A549 (cell line): ENCODE data around the gene CNOT1. TPM values are rescaled to one million over a fixed set of nuclear protein-coding genes. Genes with fewer than 3 reads are reported as not detected.

ENCODE experiments used
- ATAC-seq, 2 experiments: fragments of 200-7000 bp in 1 of 2; fragments of >200 bp in 1 of 2; cut with Nextera tagmentation in 1 of 2; cut with Tn5 transposase in 1 of 2; 3 replicates each; pipeline versions ENCODE4 v1.8.0 to v1.9.1; 2018 to 2020; ENCODE audit warnings: mild to moderate bottlenecking in 1 of 2, moderate library complexity in 1 of 2
- CTCF ChIA-PET: fragments of 300-600 bp; sonication (Branson Sonifier 250); formaldehyde crosslinking; extraction: SDS; loops from one replicate; lab custom pipeline; 2021; ENCODE audit warnings: antibody characterized with exemption, inconsistent platforms; lab: Yijun Ruan, JAX
- POLR2A ChIA-PET: fragments of 350-600 bp; formaldehyde crosslinking; extraction: SDS; loops from one replicate; lab custom pipeline; 2021; ENCODE audit warnings: antibody characterized with exemption, inconsistent platforms; lab: Yijun Ruan, JAX
- DNase-seq, 2 experiments: peaks; one replicate each; pipeline versions ENCODE4 v3.0.0 to v3.0.0-alpha.2; 2011 to 2016; ENCODE audit warnings: low read depth in 1 of 2, low spot score in 1 of 2
- FAIRE-seq: peaks from 2 replicates; lab custom pipeline; 2011; peaks lifted over from hg19 to GRCh38; lab: Jason Lieb, UNC
- H3K27ac ChIP-seq, 2 experiments: fragments of >200 bp; sonication (Bioruptor Twin); formaldehyde crosslinking; 3 replicates each; pipeline ENCODE4 v1.5.1; 2016 to 2017
- H3K4me1 ChIP-seq: fragments of >200 bp; sonication (Bioruptor Twin); formaldehyde crosslinking; 3 replicates; pipeline ENCODE4 v1.6.1; 2016
- H3K4me2 ChIP-seq: fragments of >200 bp; sonication (Bioruptor Twin); formaldehyde crosslinking; 3 replicates; pipeline ENCODE4 v1.6.1; 2016
- H3K4me3 ChIP-seq: fragments of >200 bp; sonication (Bioruptor Twin); formaldehyde crosslinking; 3 replicates; pipeline ENCODE4 v1.5.1; 2016
- H3K9me3 ChIP-seq: fragments of >200 bp; sonication (Bioruptor Twin); formaldehyde crosslinking; 3 replicates; pipeline ENCODE4 v1.6.1; 2016
- CBX2 ChIP-seq: fragments of 200-600 bp; sonication (generic); IDR thresholded peaks from 2 replicates; pipeline ENCODE4 v1.6.1; 2016; ENCODE audit warnings: low read depth, mild to moderate bottlenecking, borderline replicate concordance
- CBX8 ChIP-seq: fragments of 200-600 bp; sonication (generic); IDR thresholded peaks from 2 replicates; pipeline ENCODE4 v1.6.1; 2016
- EHF ChIP-seq: fragments of 250-450 bp; sonication (Bioruptor Pico); IDR thresholded peaks from 2 replicates; pipeline ENCODE4 v1.5.0; 2020; ENCODE audit warnings: mild to moderate bottlenecking
- ESRRA ChIP-seq: fragments of 150-350 bp; IDR thresholded peaks from 2 replicates; pipeline ENCODE4 v1.6.1; 2014; ENCODE audit warnings: mild to moderate bottlenecking, low read length, borderline replicate concordance
- FOSB ChIP-seq: fragments of 250-450 bp; sonication (Bioruptor Pico); IDR thresholded peaks from 2 replicates; pipeline ENCODE4 v1.5.0; 2020; ENCODE audit warnings: mild to moderate bottlenecking, moderate library complexity
- HDAC2 ChIP-seq: fragments of 200-600 bp; sonication (generic); IDR thresholded peaks from 2 replicates; pipeline ENCODE4 v1.6.1; 2016
- HOXA7 ChIP-seq: fragments of 250-450 bp; sonication (Bioruptor Pico); IDR thresholded peaks from 2 replicates; pipeline ENCODE4 v1.5.0; 2020; ENCODE audit warnings: mild to moderate bottlenecking, moderate library complexity
- JUN ChIP-seq, 2 experiments: fragments of >200 bp; sonication (Bioruptor Twin); formaldehyde crosslinking; IDR thresholded peaks; 2 replicates in 1 of 2; 3 replicates in 1 of 2; pipeline ENCODE4 v1.6.1; 2016 to 2017
- JUNB ChIP-seq: fragments of >200 bp; sonication (Bioruptor Twin); formaldehyde crosslinking; IDR thresholded peaks from 2 replicates; pipeline ENCODE4 v1.6.1; 2016
- KDM1A ChIP-seq: fragments of 200-600 bp; sonication (generic); IDR thresholded peaks from 2 replicates; pipeline ENCODE4 v1.6.1; 2016; ENCODE audit warnings: low read depth, mild to moderate bottlenecking
- KDM5A ChIP-seq: fragments of 200-600 bp; sonication (generic); IDR thresholded peaks from 2 replicates; pipeline ENCODE4 v1.6.1; 2016; ENCODE audit warnings: antibody characterized with exemption, mild to moderate bottlenecking
- PHF8 ChIP-seq: fragments of 200-600 bp; sonication (generic); IDR thresholded peaks from 2 replicates; pipeline ENCODE4 v1.6.1; 2016; ENCODE audit warnings: low read depth, mild to moderate bottlenecking, antibody characterized with exemption, moderate library complexity, borderline replicate concordance
- RARB ChIP-seq: fragments of 250-450 bp; sonication (Bioruptor Pico); IDR thresholded peaks from 2 replicates; pipeline ENCODE4 v1.8.0; 2021; ENCODE audit warnings: mild to moderate bottlenecking, moderate library complexity
- RFX5 ChIP-seq: fragments of 450-650 bp; IDR thresholded peaks from 2 replicates; pipeline ENCODE4 v1.7.1; 2014; ENCODE audit warnings: antibody characterized with exemption, mild to moderate bottlenecking, moderate library complexity
- ZFP36 ChIP-seq: fragments of 450-650 bp; IDR thresholded peaks from 2 replicates; pipeline ENCODE4 v1.6.1; 2014; ENCODE audit warnings: borderline replicate concordance; ENCODE audit not compliant: partially characterized antibody
- ZNF302 ChIP-seq: fragments of 250-450 bp; sonication (Bioruptor Pico); IDR thresholded peaks from 2 replicates; pipeline ENCODE4 v1.9.0; 2021; ENCODE audit warnings: inconsistent platforms, mild to moderate bottlenecking, moderate library complexity
- WGBS: methylation state at CpG from one replicate; pipeline ENCODE4 v1.1.6; 2017; ENCODE audit errors: missing lambda C conversion rate; 5-methylcytosine and 5-hydroxymethylcytosine counted together
- polyA plus RNA-seq, 4 experiments: library from polyadenylated mRNA; depleted of rRNA in 3 of 4; stranded (reverse); fragments of >200 nt; fragmentation: RNase III in 1 of 4; extraction: RNeasy Plus Mini Kit Qiagen cat#74134 plus additional on column Dnase treatment in 1 of 4; gene quantifications; 2 replicates in 3 of 4; 3 replicates in 1 of 4; pipeline ENCODE4 v1.2.3, GENCODE V29; 2011 to 2017
- TF ChIP-seq, protein P1 (sequence below): fragments of 250-450 bp; sonication (Bioruptor Pico); IDR thresholded peaks from 2 replicates; pipeline ENCODE4 v1.5.0; 2021; ENCODE audit warnings: mild to moderate bottlenecking, moderate library complexity, borderline replicate concordance
- TF ChIP-seq, protein P2 (sequence below): fragments of 250-450 bp; sonication (Bioruptor Pico); IDR thresholded peaks from 2 replicates; pipeline ENCODE4 v1.5.0; 2020; ENCODE audit warnings: low read depth, mild to moderate bottlenecking, moderate library complexity
- TF ChIP-seq, protein P3 (sequence below): fragments of 150-350 bp; IDR thresholded peaks from 2 replicates; pipeline ENCODE4 v1.6.1; 2014; ENCODE audit warnings: low read depth, mild to moderate bottlenecking, low read length
- TF ChIP-seq, protein P4 (sequence below): fragments of 200-600 bp; sonication (generic); IDR thresholded peaks from 2 replicates; pipeline ENCODE4 v1.6.1; 2016; ENCODE audit warnings: antibody characterized with exemption, mild to moderate bottlenecking, moderate library complexity

Gene CNOT1
- polyA plus RNA-seq, 2 of the 4 experiments (the other 2 are of a cell fraction) = 119 to 226 TPM

DNA sequence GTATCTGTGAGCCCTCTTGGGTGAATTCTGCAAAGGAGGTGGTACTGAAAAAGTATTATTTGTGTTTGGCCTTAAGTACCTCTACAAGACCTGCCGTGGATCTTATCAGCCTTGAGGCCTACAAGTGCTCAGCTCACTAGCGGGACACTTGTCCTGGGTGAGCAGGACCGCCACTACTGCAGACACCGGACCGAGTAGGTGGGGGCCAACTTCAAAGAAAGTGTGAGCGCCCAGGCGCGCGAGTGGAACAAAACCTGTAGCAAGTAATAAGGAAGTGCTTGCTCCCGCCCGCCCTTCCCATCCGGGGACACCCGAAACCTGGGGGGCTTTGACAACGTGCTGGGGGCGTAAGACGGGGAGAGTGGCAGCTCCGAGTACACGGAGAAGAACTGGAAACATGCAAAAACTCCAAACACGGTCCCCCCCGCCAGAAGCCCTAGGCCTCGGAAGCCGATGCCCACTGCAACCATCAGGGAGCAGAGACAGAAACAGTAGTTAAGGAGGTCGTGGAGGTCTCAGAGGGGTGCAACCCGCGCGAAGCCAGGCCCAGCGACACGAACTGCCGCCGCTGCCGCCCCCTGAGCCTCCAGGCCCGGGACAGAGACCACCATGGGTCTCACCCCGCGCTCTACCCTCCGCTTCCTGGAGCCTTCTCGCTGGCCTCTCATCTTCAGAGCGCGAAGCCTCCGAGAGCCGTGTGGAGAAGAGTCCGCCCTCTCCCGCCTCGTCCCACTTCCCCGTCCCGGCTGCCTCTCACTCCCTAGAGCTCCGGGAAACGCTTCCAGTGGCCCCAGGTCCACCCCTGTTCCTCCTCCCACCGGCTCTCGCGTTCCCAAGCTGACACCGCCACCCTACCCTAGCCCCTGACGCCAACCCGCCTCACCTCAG, 537 bp downstream of the CNOT1 start:
- H3K4me3 ChIP-seq = peak overlapping the region; percentile 84
- H3K4me2 ChIP-seq = peak overlapping the region; percentile 91
- peak; percentile 66; the same call in 1 of the 2 replicates for TF ChIP-seq PHF8
- TF ChIP-seq FOSB (CRISPR knock-in tag) = no peak
- TF ChIP-seq ESRRA = 0 out of 2 replicates have a peak, but pooled peaks have one; percentile 13
- ChIA-PET CTCF (interaction anchor here (1.6 kb wide), 1 partner anchor 32 kb away, joined by 6 read pairs; no protein-coding TSS in a partner anchor), POLR2A (interaction anchor here (1.4 kb wide), 1 partner anchor 32 kb away, joined by 3 read pairs; no protein-coding TSS in a partner anchor)
- peak in 1 of 2 experiments; percentile 34 for DNase-seq
- H3K9me3 ChIP-seq = no peaks in the 10 kb centered on the region
- no peak for FAIRE-seq
- WGBS = under 1% methylated on average over 46 of the region's 53 CpGs
- peaks cover 10% of the 10 kb centered on the region for H3K4me1 ChIP-seq
- peak overlapping the region; percentile 95 to 96 for H3K27ac ChIP-seq
- peak; percentile 61 to 63 for ATAC-seq

DNA sequence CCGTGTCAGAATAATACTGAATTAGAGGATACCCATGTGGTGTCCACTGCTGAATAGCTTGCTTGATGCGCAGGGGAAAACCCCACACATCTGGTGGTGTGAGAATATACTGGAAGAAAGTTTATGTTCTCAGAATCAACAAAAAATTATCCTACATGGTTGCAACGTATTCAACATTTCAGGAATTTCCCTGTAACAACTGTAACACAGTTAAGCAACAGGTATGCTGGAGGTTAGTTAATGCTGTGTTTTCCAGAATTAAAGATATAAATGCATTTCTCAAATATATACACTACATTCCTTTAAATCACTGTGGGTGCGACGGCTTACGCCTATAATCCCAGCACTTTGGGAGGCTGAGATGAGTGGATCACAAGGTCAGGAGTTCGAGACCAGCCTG, 5.4 kb downstream of the CNOT1 start:
- ChIA-PET POLR2A (no interaction called here), CTCF (interaction anchor here (0.5 to 0.6 kb wide), 2 partner anchors 14 to 139 kb away, joined by 3 read pairs; no protein-coding TSS in a partner anchor)
- ATAC-seq = no peak
- Histone ChIP-seq H3K4me2 (no peak overlapping the region), H3K9me3 (no peaks in the 10 kb centered on the region), H3K4me3 (no peak overlapping the region), H3K4me1 (peaks cover 8% of the 10 kb centered on the region), H3K27ac (no peak overlapping the region)
- no peak for FAIRE-seq
- DNase-seq = no peak
- TF ChIP-seq, protein P1, sequence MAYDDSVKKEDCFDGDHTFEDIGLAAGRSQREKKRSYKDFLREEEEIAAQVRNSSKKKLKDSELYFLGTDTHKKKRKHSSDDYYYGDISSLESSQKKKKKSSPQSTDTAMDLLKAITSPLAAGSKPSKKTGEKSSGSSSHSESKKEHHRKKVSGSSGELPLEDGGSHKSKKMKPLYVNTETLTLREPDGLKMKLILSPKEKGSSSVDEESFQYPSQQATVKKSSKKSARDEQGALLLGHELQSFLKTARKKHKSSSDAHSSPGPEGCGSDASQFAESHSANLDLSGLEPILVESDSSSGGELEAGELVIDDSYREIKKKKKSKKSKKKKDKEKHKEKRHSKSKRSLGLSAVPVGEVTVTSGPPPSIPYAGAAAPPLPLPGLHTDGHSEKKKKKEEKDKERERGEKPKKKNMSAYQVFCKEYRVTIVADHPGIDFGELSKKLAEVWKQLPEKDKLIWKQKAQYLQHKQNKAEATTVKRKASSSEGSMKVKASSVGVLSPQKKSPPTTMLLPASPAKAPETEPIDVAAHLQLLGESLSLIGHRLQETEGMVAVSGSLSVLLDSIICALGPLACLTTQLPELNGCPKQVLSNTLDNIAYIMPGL (CRISPR knock-in tag) = no peak
- 82% methylated on average over 7 of the region's 7 CpGs for WGBS

DNA sequence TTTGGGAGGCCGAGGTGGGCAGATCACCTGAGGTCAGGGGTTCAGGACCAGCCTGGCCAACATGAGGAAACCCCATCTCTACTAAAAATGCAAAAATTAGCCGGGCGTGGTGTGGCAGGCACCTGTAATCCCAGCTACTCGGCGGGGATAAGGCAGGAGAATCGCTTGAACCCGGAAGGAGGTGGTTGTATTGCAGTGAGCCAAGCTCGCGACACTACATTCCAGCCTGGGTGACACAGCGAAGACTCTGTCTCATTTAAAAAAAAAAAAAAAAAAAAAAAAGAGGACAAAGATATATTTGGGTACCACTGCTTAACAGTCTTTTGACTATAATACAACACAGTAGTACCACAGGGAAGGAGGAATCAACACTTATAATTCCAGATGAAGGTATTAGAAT, 9.2 kb downstream of the CNOT1 start:
- H3K4me2 ChIP-seq = no peak overlapping the region
- ATAC-seq (no peak), DNase-seq (no peak), FAIRE-seq (no peak)
- H3K9me3 ChIP-seq = no peaks in the 10 kb centered on the region
- ChIA-PET CTCF (no interaction called here), POLR2A (interaction anchor here (0.6 kb wide), 1 partner anchor 64 kb away, joined by 3 read pairs; the partner anchor contains the start of gene SLC38A7)
- H3K27ac ChIP-seq = no peak overlapping the region
- H3K4me1 ChIP-seq = no peaks in the 10 kb centered on the region
- WGBS = 94% methylated on average over 10 of the region's 10 CpGs
- TF ChIP-seq ZNF302 (no peak), JUN (IDR thresholded peaks at IDR 0.05) (no peak), KDM5A (no peak), KDM1A (no peak), PHF8 (no peak), CBX8 (no peak), CBX2 (no peak), ZFP36 (no peak), RARB (CRISPR knock-in tag) (no peak), RFX5 (no peak), HOXA7 (CRISPR knock-in tag) (no peak), JUNB (no peak), HDAC2 (no peak), EHF (CRISPR knock-in tag) (no peak)
- TF ChIP-seq, protein P2, sequence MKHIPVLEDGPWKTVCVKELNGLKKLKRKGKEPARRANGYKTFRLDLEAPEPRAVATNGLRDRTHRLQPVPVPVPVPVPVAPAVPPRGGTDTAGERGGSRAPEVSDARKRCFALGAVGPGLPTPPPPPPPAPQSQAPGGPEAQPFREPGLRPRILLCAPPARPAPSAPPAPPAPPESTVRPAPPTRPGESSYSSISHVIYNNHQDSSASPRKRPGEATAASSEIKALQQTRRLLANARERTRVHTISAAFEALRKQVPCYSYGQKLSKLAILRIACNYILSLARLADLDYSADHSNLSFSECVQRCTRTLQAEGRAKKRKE = no peak
- TF ChIP-seq, protein P3, sequence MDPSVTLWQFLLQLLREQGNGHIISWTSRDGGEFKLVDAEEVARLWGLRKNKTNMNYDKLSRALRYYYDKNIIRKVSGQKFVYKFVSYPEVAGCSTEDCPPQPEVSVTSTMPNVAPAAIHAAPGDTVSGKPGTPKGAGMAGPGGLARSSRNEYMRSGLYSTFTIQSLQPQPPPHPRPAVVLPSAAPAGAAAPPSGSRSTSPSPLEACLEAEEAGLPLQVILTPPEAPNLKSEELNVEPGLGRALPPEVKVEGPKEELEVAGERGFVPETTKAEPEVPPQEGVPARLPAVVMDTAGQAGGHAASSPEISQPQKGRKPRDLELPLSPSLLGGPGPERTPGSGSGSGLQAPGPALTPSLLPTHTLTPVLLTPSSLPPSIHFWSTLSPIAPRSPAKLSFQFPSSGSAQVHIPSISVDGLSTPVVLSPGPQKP = no peak
- TF ChIP-seq, protein P1 (CRISPR knock-in tag) = no peak
- TF ChIP-seq, protein P4, sequence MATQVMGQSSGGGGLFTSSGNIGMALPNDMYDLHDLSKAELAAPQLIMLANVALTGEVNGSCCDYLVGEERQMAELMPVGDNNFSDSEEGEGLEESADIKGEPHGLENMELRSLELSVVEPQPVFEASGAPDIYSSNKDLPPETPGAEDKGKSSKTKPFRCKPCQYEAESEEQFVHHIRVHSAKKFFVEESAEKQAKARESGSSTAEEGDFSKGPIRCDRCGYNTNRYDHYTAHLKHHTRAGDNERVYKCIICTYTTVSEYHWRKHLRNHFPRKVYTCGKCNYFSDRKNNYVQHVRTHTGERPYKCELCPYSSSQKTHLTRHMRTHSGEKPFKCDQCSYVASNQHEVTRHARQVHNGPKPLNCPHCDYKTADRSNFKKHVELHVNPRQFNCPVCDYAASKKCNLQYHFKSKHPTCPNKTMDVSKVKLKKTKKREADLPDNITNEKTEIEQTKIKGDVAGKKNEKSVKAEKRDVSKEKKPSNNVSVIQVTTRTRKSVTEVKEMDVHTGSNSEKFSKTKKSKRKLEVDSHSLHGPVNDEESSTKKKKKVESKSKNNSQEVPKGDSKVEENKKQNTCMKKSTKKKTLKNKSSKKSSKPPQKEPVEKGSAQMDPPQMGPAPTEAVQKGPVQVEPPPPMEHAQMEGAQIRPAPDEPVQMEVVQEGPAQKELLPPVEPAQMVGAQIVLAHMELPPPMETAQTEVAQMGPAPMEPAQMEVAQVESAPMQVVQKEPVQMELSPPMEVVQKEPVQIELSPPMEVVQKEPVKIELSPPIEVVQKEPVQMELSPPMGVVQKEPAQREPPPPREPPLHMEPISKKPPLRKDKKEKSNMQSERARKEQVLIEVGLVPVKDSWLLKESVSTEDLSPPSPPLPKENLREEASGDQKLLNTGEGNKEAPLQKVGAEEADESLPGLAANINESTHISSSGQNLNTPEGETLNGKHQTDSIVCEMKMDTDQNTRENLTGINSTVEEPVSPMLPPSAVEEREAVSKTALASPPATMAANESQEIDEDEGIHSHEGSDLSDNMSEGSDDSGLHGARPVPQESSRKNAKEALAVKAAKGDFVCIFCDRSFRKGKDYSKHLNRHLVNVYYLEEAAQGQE = no peak
- H3K4me3 ChIP-seq = no peak overlapping the region
